OCI-LY1 (cell line): ENCODE results near the gene GMDS.

Experiments
- H2AFZ ChIP-seq: fragments of 200-600 bp; sonication (generic), shearing (Covaris generic); 2 replicates; pipeline ENCODE4 v1.6.0; 2014; ENCODE audit warnings: antibody characterized with exemption, mild to moderate bottlenecking, low read length
- H3F3A ChIP-seq: fragments of 200-600 bp; sonication (generic), shearing (Covaris generic); 2 replicates; pipeline ENCODE4 v1.6.0; 2014; ENCODE audit warnings: mild to moderate bottlenecking, antibody characterized with exemption, low read length, moderate library complexity; ENCODE audit not compliant: insufficient read depth
- H3K27ac ChIP-seq: fragments of 200-600 bp; sonication (generic); 2 replicates; pipeline ENCODE4 v1.5.1; 2014; ENCODE audit warnings: low read length, mixed run types, mild to moderate bottlenecking, low read depth; ENCODE audit not compliant: poor library complexity, severe bottlenecking
- H3K27me3 ChIP-seq: fragments of 200-600 bp; sonication (generic); 2 replicates; pipeline ENCODE4 v1.6.0; 2014; ENCODE audit warnings: antibody characterized with exemption, mild to moderate bottlenecking, low read length, moderate library complexity; ENCODE audit not compliant: insufficient read depth
- H3K36me3 ChIP-seq: fragments of 200-600 bp; sonication (generic); 2 replicates; pipeline ENCODE4 v1.6.1; 2014; ENCODE audit warnings: mild to moderate bottlenecking, antibody characterized with exemption, low read length, moderate library complexity, mixed read lengths; ENCODE audit not compliant: insufficient read depth
- H3K4me1 ChIP-seq: fragments of 200-600 bp; sonication (generic); 2 replicates; pipeline ENCODE4 v1.5.1; 2014; ENCODE audit warnings: mild to moderate bottlenecking, low read length, moderate library complexity; ENCODE audit not compliant: insufficient read depth, severe bottlenecking
- H3K4me2 ChIP-seq: fragments of 200-600 bp; sonication (generic), shearing (Covaris generic); 2 replicates; pipeline ENCODE4 v1.6.1; 2014; ENCODE audit warnings: low read length
- H3K4me3 ChIP-seq: fragments of 200-600 bp; sonication (generic); 2 replicates; pipeline ENCODE4 v1.5.1; 2014; ENCODE audit warnings: low read length, low read depth, mild to moderate bottlenecking, mixed read lengths; ENCODE audit not compliant: poor library complexity, severe bottlenecking
- H3K79me2 ChIP-seq: fragments of 200-600 bp; shearing (Covaris generic); 2 replicates; pipeline ENCODE4 v1.6.1; 2016; ENCODE audit warnings: mixed run types, low read length, mixed read lengths; ENCODE audit not compliant: insufficient read depth
- H3K9ac ChIP-seq: fragments of 200-600 bp; sonication (generic), shearing (Covaris generic); 2 replicates; pipeline ENCODE4 v1.6.1; 2014; ENCODE audit warnings: mild to moderate bottlenecking, low read length, mixed read lengths
- H3K9me2 ChIP-seq: fragments of 200-600 bp; sonication (generic), shearing (Covaris generic); 2 replicates; pipeline ENCODE4 v1.6.1; 2014; ENCODE audit warnings: low read depth, mild to moderate bottlenecking, low read length, mixed read lengths
- H3K9me3 ChIP-seq: fragments of 200-600 bp; shearing (Covaris generic); 2 replicates; pipeline ENCODE4 v1.6.1; 2014; ENCODE audit warnings: low read length, mixed read lengths
- H4K20me1 ChIP-seq: fragments of 200-600 bp; sonication (generic), shearing (Covaris generic); 2 replicates; pipeline ENCODE4 v1.6.0; 2016; ENCODE audit warnings: mild to moderate bottlenecking, low read length; ENCODE audit not compliant: insufficient read depth
- CTCF ChIP-seq: fragments of 200-600 bp; sonication (generic), shearing (Covaris generic); IDR thresholded peaks from 2 replicates; pipeline ENCODE4 v1.5.1; 2017; ENCODE audit warnings: mild to moderate bottlenecking, antibody characterized with exemption, low read length, moderate library complexity, mixed read lengths
- EZH2 ChIP-seq: fragments of 200-600 bp; sonication (generic), shearing (Covaris generic); IDR thresholded peaks from 2 replicates; pipeline ENCODE4 v1.8.0; 2017; ENCODE audit warnings: borderline replicate concordance, mixed run types, mild to moderate bottlenecking, antibody characterized with exemption, low read length, moderate library complexity, mixed read lengths

Gene GMDS

DNA sequence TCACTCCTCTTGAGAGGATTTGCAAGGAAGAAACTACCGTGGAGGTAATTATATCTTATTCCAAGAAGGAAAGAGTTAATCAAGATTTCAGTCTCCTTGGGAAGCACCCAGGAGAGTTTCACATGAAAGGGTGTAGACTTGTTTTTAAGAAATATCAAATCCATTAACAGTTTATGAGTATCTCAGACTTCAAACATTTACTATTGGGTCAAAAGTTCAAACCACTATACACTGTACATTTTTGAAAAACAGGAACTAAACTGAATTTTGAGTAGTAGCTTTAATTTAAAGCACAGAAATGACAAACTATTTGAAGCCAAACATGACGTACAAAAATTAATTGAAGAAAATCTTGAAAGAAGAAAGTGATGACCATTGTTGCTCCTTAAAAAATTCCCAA, 471.7 kb downstream of the GMDS start:
- Histone ChIP-seq H3K9me3 (no peaks in the 10 kb centered on the region), H3F3A (no peaks in the 10 kb centered on the region), H3K4me1 (peaks cover 31% of the 10 kb centered on the region), H3K4me3 (no peak overlapping the region), H3K9me2 (no peaks in the 10 kb centered on the region), H3K4me2 (no peak overlapping the region), H4K20me1 (no peaks in the 10 kb centered on the region), H3K27me3 (no peaks in the 10 kb centered on the region), H2AFZ (no peak overlapping the region), H3K9ac (no peak overlapping the region), H3K27ac (no peak overlapping the region), H3K36me3 (no peaks in the 10 kb centered on the region), H3K79me2 (no peaks in the 10 kb centered on the region)
- TF ChIP-seq EZH2 (no peak), CTCF (no peak)

DNA sequence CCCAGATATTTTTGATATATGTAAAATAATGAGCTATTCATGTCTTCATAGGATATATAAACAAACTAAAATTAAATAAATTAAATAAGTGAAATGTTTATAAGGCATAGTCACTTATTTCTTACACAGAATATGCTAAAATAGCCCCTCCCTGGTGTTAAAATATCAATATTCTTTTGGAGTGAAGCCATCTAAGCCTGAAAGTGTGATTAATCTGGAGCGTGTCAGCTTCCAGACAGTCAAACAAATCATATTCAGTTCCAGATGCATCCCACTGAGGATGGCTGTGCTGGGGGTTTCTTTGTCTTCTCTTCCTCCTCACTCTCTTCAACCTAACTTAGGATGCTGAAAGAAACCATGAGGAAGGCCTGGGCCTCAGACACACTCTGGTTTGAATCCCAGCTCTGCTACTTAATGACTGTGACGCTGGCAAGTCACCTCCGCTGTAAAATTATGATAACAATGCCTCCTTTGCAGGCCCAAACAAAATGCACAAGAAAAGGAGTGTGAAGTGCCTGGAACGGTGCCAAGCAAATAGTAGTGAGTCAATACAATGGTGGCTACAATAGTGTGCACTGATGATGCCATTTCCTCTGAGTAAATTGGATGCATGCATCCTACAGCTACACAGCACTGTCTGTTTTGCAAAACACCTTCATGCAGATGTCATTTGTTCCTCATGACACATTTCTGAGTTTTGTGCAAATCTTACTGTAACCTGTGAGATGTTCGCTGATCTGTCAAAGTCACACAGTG, 474.3 kb downstream of the GMDS start:
- H3K27ac ChIP-seq, result no peak overlapping the region
- no peaks in the 10 kb centered on the region for H3F3A ChIP-seq
- H3K4me3 ChIP-seq, result no peak overlapping the region
- H3K4me2 ChIP-seq, result no peak overlapping the region
- TF ChIP-seq EZH2 (no peak), CTCF (no peak)
- H4K20me1 ChIP-seq, result no peaks in the 10 kb centered on the region
- no peak overlapping the region for H3K9ac ChIP-seq
- no peaks in the 10 kb centered on the region for H3K36me3 ChIP-seq
- H3K9me3 ChIP-seq, result no peaks in the 10 kb centered on the region
- H3K79me2 ChIP-seq, result no peaks in the 10 kb centered on the region
- H2AFZ ChIP-seq, result no peak overlapping the region
- peaks cover 31% of the 10 kb centered on the region for H3K4me1 ChIP-seq
- H3K9me2 ChIP-seq, result no peaks in the 10 kb centered on the region
- no peaks in the 10 kb centered on the region for H3K27me3 ChIP-seq

- peaks cover 31% of the 10 kb centered on the region for H3K4me1 ChIP-seq
- H2AFZ ChIP-seq, result no peak overlapping the region
- no peak overlapping the region for H3K4me2 ChIP-seq
- no peak overlapping the region for H3K9ac ChIP-seq
- H4K20me1 ChIP-seq, result no peaks in the 10 kb centered on the region
- TF ChIP-seq EZH2 (no peak), CTCF (no peak)
- no peak overlapping the region for H3K4me3 ChIP-seq
- no peaks in the 10 kb centered on the region for H3K36me3 ChIP-seq
- H3F3A ChIP-seq, result no peaks in the 10 kb centered on the region
- no peaks in the 10 kb centered on the region for H3K79me2 ChIP-seq
- no peaks in the 10 kb centered on the region for H3K9me2 ChIP-seq
- no peaks in the 10 kb centered on the region for H3K9me3 ChIP-seq
- H3K27me3 ChIP-seq, result no peaks in the 10 kb centered on the region
- no peak overlapping the region for H3K27ac ChIP-seq
These were observed 475.0 kb downstream of the GMDS start for GRCh38 chr6:1770435-1770843.
